ENCODE data around the gene ROCK2. TPM values are rescaled to one million over a fixed set of nuclear protein-coding genes. Genes with fewer than 3 reads are reported as not detected.

Gene ROCK2
- total and polyA plus RNA-seq, 2 of the 13 experiments (the other 11 are each of a cell fraction or from before 2014, with no cell fraction given) = 38.1 to 119 TPM

- TF ChIP-seq ZFP91 (CRISPR knock-in tag; IDR thresholded peaks at IDR 0.05; ENCODE audit: borderline replicate concordance) (peak; percentile 88), ZNF574 (CRISPR knock-in tag; IDR thresholded peaks at IDR 0.05) (peak; percentile 90), ZNF17 (CRISPR knock-in tag; IDR thresholded peaks at IDR 0.05) (no peak), ZNF883 (CRISPR knock-in tag; IDR thresholded peaks at IDR 0.05; ENCODE audit: not compliant biosample characterization) (peak; percentile 77), ZNF678 (CRISPR knock-in tag; IDR thresholded peaks at IDR 0.05) (peak; percentile 86; the same call in 1 of the 2 replicates), CBFB (CRISPR knock-in tag; IDR thresholded peaks at IDR 0.05) (peak; percentile 44; the same call in 1 of the 2 replicates), JUN (CRISPR knock-in tag; IDR thresholded peaks at IDR 0.05) (peak; percentile 85), ELF4 (CRISPR knock-in tag; IDR thresholded peaks at IDR 0.05; ENCODE audit: borderline replicate concordance) (no peak), RXRA (CRISPR knock-in tag; IDR thresholded peaks at IDR 0.05) (peak; percentile 98), ZNF510 (CRISPR knock-in tag; IDR thresholded peaks at IDR 0.05; ENCODE audit: low read depth) (no peak), ZNF232 (CRISPR knock-in tag; IDR thresholded peaks at IDR 0.05; ENCODE audit: borderline replicate concordance) (peak; percentile 95; the same call in 1 of the 2 replicates), MBD4 (IDR thresholded peaks at IDR 0.05; ENCODE audit: borderline replicate concordance, low read length) (no peak; the same call in 1 of the 2 replicates), ZNF577 (CRISPR knock-in tag; IDR thresholded peaks at IDR 0.05; ENCODE audit: borderline replicate concordance, low read depth) (no peak), ZNF30 (CRISPR knock-in tag; IDR thresholded peaks at IDR 0.05) (no peak; the same call in 1 of the 2 replicates), SAP130 (CRISPR knock-in tag; IDR thresholded peaks at IDR 0.05; ENCODE audit: low read depth) (peak; percentile 85), ZNF839 (CRISPR knock-in tag; IDR thresholded peaks at IDR 0.05; ENCODE audit: borderline replicate concordance) (peak; percentile 83; the same call in 1 of the 2 replicates), ZNF251 (CRISPR knock-in tag; IDR thresholded peaks at IDR 0.05) (0 out of 2 replicates have a peak, but pooled peaks have one; percentile 82), ZNF607 (CRISPR knock-in tag; IDR thresholded peaks at IDR 0.05; ENCODE audit: borderline replicate concordance) (no peak), ZNF292 (CRISPR knock-in tag; IDR thresholded peaks at IDR 0.05; ENCODE audit: borderline replicate concordance, low read depth) (peak; percentile 83), NFE2 (CRISPR knock-in tag; IDR thresholded peaks at IDR 0.05) (no peak), ATF3 (CRISPR knock-in tag; IDR thresholded peaks at IDR 0.05) (peak; percentile 32; the same call in 1 of the 2 replicates), PATZ1 (CRISPR knock-in tag; IDR thresholded peaks at IDR 0.05) (peak; percentile 87)
Measured at GRCh38 chr2:11370377-11371091, 26.1 kb upstream of the ROCK2 start (continued).

Data from HepG2 (cell line).